Nephron progenitor cell (in vitro differentiated cells): ENCODE measurements around the gene RAB1B.

Experiments used
- DNase-seq: peaks from one replicate; pipeline ENCODE4 v3.0.0; 2021
- H3K27ac Mint-ChIP-seq: 2 replicates; pipeline ENCODE4 v1.8.0; 2021; ENCODE audit warnings: mild to moderate bottlenecking, moderate library complexity, mixed read lengths
- H3K27me3 Mint-ChIP-seq: 2 replicates; pipeline ENCODE4 v1.8.0; 2021; ENCODE audit warnings: mild to moderate bottlenecking, low read depth, mixed read lengths; ENCODE audit not compliant: poor library complexity
- H3K36me3 Mint-ChIP-seq: 2 replicates; pipeline ENCODE4 v1.8.0; 2021; ENCODE audit warnings: low read depth, mixed read lengths
- H3K4me1 Mint-ChIP-seq: 2 replicates; pipeline ENCODE4 v1.8.0; 2021; ENCODE audit warnings: mixed read lengths
- H3K4me3 Mint-ChIP-seq: 2 replicates; pipeline ENCODE4 v1.8.0; 2021; ENCODE audit warnings: mild to moderate bottlenecking, moderate library complexity, mixed read lengths
- H3K9me3 Mint-ChIP-seq: 2 replicates; pipeline ENCODE4 v1.8.0; 2021; ENCODE audit warnings: mild to moderate bottlenecking, moderate library complexity, mixed read lengths
- TF ChIP-seq, protein P1 (sequence below): fragments of 200-600 bp; sonication (generic); IDR thresholded peaks from 2 replicates; pipeline ENCODE4 v1.5.0; 2021; ENCODE audit warnings: antibody characterized with exemption

RAB1B gene

DNA sequence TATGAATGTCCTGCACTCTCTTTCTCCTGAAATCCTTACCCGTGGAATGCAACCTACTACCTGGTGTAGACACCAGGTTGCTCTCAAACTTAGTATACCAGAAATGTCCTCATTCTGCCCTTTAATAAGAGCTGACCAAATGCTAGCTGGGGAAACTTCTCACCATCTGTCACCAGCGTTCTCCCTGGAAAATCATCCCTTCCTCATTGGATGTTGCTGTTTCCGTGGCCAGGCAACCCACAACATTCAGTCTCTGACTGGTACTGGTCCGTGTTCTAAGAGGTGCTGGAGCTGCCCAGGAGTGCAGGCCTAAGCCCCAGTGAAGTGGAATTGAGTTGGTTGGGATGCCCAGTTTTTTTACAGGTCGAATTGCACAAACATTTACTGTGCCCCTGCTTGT lies 40.7 kb upstream of the RAB1B start:
- H3K4me1 Mint-ChIP-seq, result peaks cover 24% of the 10 kb centered on the region
- H3K4me3 Mint-ChIP-seq, result no peak overlapping the region
- no peaks in the 10 kb centered on the region for H3K9me3 Mint-ChIP-seq
- H3K27ac Mint-ChIP-seq, result no peak overlapping the region
- H3K36me3 Mint-ChIP-seq, result peaks cover 24% of the 10 kb centered on the region
- TF ChIP-seq, protein P1, sequence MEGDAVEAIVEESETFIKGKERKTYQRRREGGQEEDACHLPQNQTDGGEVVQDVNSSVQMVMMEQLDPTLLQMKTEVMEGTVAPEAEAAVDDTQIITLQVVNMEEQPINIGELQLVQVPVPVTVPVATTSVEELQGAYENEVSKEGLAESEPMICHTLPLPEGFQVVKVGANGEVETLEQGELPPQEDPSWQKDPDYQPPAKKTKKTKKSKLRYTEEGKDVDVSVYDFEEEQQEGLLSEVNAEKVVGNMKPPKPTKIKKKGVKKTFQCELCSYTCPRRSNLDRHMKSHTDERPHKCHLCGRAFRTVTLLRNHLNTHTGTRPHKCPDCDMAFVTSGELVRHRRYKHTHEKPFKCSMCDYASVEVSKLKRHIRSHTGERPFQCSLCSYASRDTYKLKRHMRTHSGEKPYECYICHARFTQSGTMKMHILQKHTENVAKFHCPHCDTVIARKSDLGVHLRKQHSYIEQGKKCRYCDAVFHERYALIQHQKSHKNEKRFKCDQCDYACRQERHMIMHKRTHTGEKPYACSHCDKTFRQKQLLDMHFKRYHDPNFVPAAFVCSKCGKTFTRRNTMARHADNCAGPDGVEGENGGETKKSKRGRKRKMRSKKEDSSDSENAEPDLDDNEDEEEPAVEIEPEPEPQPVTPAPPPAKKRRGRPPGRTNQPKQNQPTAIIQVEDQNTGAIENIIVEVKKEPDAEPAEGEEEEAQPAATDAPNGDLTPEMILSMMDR, result no peak
- peaks cover 2% of the 10 kb centered on the region for H3K27me3 Mint-ChIP-seq
- no peak for DNase-seq

DNA sequence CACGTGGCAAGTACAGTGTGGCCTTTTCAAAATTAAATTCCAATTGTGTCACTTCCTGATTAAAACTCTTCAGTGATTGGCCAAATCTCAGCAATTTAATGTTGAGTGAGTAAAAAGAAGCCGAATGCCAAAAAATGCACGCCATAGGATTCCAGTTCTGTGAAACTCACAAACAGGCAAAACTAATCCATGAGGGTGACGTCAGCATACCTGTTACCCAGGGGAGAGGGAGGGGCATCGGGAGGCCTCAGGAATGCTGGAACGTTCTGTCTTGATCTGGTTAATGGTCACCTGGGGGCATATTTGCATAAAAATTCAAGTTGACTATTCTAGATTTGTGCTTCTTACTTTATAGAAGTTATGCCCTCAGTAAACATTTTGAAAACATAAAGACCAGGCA lies 39.9 kb upstream of the RAB1B start:
- no peak overlapping the region for H3K27ac Mint-ChIP-seq
- peaks cover 22% of the 10 kb centered on the region for H3K4me1 Mint-ChIP-seq
- H3K36me3 Mint-ChIP-seq, result peaks cover 32% of the 10 kb centered on the region
- TF ChIP-seq, protein P1, result no peak
- no peaks in the 10 kb centered on the region for H3K9me3 Mint-ChIP-seq
- no peak overlapping the region for H3K4me3 Mint-ChIP-seq
- peaks cover 6% of the 10 kb centered on the region for H3K27me3 Mint-ChIP-seq
- no peak for DNase-seq

DNA sequence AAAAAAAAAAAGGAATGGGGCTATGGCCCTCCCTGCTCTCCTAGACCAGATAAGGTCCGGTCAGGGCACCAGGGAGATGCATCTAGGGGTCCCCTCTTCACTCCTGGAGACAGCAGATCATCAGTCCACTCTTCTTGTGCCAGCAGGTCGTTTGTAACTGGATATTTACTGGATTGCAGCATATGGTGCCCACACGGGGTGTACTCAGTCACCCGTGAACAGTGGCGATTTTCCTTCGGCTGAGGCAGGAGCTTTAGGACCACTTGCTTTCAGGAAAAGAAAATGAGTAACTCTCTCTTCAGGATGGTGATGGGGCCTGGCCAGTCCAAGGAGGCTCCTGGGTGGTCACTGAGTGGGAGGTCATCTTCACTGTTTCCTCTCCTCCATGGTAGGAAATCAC lies 38.3 kb upstream of the RAB1B start:
- Mint-ChIP-seq H3K4me1 (peaks cover 22% of the 10 kb centered on the region), H3K27me3 (peaks cover 9% of the 10 kb centered on the region), H3K4me3 (no peak overlapping the region), H3K36me3 (peaks cover 46% of the 10 kb centered on the region), H3K27ac (no peak overlapping the region), H3K9me3 (no peaks in the 10 kb centered on the region)
- TF ChIP-seq, protein P1, result no peak
- no peak for DNase-seq

DNA sequence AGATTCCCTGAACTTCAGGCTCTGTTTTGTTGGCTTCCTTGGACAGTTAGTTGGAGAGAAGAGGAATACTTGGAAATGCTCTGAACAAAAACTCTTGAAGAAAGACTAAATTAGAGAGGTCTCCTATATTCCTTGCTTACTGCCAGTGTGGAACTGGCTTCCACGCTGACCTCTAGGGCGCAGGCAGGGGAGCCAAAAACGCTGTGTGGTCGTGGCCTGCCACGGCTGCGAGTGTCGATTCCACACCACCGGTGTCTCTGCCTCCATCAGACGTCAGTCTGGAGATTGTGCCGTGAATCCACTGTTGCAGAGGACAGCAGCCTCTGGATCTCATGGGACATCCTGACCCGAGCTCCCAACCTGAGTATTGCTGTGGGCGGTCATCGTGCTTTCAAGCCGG lies 37.5 kb upstream of the RAB1B start:
- Mint-ChIP-seq H3K4me1 (peaks cover 26% of the 10 kb centered on the region), H3K36me3 (peaks cover 54% of the 10 kb centered on the region), H3K4me3 (no peak overlapping the region), H3K27me3 (peaks cover 9% of the 10 kb centered on the region), H3K27ac (no peak overlapping the region), H3K9me3 (no peaks in the 10 kb centered on the region)
- TF ChIP-seq, protein P1, result no peak
- no peak for DNase-seq

DNA sequence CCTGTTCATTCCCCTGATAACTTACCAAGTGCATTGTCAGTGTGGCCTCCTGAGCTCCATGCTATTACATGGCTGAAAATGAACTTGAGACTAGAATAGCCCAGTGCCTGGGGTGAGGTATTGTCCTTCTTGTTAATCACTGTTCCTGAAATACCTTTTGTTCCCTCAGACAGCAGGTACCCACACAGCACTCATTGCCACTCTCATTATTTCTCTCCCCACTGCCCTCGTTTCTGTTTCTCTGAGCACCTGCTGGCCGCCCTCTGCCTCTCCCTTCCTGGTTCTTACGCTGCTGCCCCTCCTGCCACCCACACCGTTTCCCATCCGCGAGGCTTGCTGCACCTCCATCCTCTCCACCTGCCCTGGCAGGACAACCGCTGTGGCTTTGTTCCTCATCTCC lies 36.9 kb upstream of the RAB1B start:
- Mint-ChIP-seq H3K27ac (no peak overlapping the region), H3K9me3 (no peaks in the 10 kb centered on the region), H3K36me3 (peaks cover 54% of the 10 kb centered on the region), H3K4me1 (peaks cover 30% of the 10 kb centered on the region), H3K27me3 (peaks cover 9% of the 10 kb centered on the region), H3K4me3 (no peak overlapping the region)
- DNase-seq, result no peak
- TF ChIP-seq, protein P1, result no peak

DNA sequence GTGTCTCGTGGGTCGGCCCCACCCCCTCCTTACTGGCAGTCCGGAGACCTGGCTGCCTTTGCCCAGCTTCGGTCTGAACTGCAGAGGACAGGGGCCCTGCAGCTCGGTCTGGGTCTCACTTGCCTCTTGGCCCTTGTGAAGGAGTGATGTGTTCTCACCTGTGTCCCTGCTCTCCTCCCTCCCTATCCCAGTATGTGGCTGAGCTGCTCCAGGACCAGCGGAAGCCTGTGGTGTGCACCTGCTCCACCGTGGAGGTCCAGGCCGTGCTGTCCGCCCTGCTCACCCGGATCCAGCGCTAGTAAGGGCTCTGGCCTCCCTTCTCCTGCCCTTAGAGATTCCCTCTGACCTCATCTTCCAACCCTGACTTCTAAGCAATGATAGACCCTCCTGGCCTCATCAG lies 35.7 kb upstream of the RAB1B start:
- Mint-ChIP-seq H3K4me3 (no peak overlapping the region), H3K4me1 (peaks cover 30% of the 10 kb centered on the region), H3K27ac (no peak overlapping the region), H3K27me3 (peaks cover 9% of the 10 kb centered on the region), H3K9me3 (no peaks in the 10 kb centered on the region), H3K36me3 (peaks cover 54% of the 10 kb centered on the region)
- no peak for DNase-seq
- TF ChIP-seq, protein P1, result no peak
